Fibroblast of the aortic adventitia (primary cell): Measurements from ENCODE around the gene FAM221A. TPM values are rescaled to one million over a fixed set of nuclear protein-coding genes. Genes with fewer than 3 reads are reported as not detected.

Experiments used
- DNase-seq: peaks from one replicate; pipeline ENCODE4 v3.0.0-alpha.2; 2010; ENCODE audit warnings: low read depth
- H3K4me3 ChIP-seq: 2 replicates; pipeline ENCODE4 v1.5.1; 2011; ENCODE audit warnings: low read depth, mild to moderate bottlenecking, control low read depth, low read length, moderate library complexity
- CTCF ChIP-seq: IDR thresholded peaks from 2 replicates; pipeline ENCODE4 v1.5.1; 2011; ENCODE audit warnings: mild to moderate bottlenecking, low read length, control low read depth, inconsistent platforms; ENCODE audit not compliant: insufficient read depth
- small RNA-seq: library from RNA; depleted of rRNA; stranded (forward); fragments of <200 nt; gene quantifications from one replicate; pipeline ENCODE3, GENCODE V24; 2012
- total RNA-seq: library from RNA; depleted of rRNA; stranded (reverse); fragments of >200 nt; gene quantifications from 2 replicates; pipeline ENCODE4 v1.2.3, GENCODE V29; 2012; ENCODE audit warnings: low replicate concordance

Gene FAM221A
- total RNA-seq, 1 donor = 1.4 TPM

DNA sequence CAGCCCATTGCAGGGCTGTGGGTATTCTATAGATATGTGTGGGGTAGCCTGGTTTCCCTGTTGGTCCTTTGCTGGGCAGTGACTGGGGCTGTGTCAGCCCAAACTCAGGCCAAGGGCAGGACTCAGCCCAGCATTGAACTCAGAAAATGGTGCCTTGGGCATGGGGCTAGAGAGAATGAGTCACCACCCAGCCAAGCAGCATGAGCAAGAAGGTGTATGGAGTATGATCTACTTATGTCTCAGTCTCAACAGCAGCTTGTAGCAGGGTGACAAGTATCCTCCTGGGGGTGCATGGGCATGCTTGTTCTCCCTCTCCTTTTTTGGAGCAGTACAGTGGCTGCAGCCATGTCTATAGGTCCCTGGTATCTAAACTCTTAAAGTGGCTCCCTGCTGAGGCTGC, 62.1 kb downstream of the FAM221A start:
- no peak for TF ChIP-seq CTCF
- no peak for DNase-seq
- no peak overlapping the region for H3K4me3 ChIP-seq

- DNase-seq = no peak
- no peak for TF ChIP-seq CTCF
- H3K4me3 ChIP-seq = no peak overlapping the region
These were observed 63.2 kb downstream of the FAM221A start for GRCh38 chr7:23743226-23743625.

- no peak overlapping the region for H3K4me3 ChIP-seq
- TF ChIP-seq CTCF = no peak
- no peak for DNase-seq
These were observed 66.6 kb downstream of the FAM221A start for GRCh38 chr7:23746629-23747028.

DNA sequence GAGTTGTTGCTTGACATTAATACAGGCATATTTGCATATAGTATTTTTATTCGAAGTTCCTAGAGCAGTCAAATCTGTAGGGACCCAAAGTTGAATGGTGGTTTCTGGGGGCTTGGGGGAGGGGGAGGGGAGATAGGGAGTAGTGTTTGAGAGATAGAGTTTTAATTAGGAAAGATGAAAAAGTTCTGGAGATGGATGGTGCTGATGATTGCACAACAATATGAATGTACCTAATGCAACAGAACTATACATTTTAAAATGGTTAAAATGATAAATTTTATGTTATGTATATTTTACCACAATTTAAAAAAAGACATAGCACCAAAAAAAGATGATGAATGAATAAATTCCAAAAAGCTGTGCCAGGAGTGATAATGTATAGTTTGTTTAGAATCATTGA, 71.9 kb downstream of the FAM221A start:
- H3K4me3 ChIP-seq = no peak overlapping the region
- TF ChIP-seq CTCF = no peak
- no peak for DNase-seq

Small RNA genes within 50 kb of the gene (small RNA-seq; reads per million reads assigned to genes)
- gene AC006026.2 = not detected

Other genes with a start within 250 kb of the FAM221A start
- gene IGF2BP3, start 209.7 kb upstream of the FAM221A start, total RNA-seq = 2.9 and 116 TPM in 2 replicates
- gene TRA2A, start 148.2 kb upstream of the FAM221A start, total RNA-seq = 34.8 and 48.0 TPM in 2 replicates
- 3.9 and 8.5 TPM in 2 replicates for gene CCDC126, start 82.8 kb upstream of the FAM221A start, total RNA-seq
- 0.09 and 0.33 TPM in 2 replicates for gene STK31, start 30.0 kb downstream of the FAM221A start, total RNA-seq